GM21390 (cell line): ENCODE results near the gene MAN1A1.

Source experiments
- ATAC-seq: cut with Tn5 transposase; IDR thresholded peaks from one replicate; pipeline ENCODE4 v1.9.1; 2021; ENCODE audit not compliant: unreplicated experiment

Gene MAN1A1

DNA sequence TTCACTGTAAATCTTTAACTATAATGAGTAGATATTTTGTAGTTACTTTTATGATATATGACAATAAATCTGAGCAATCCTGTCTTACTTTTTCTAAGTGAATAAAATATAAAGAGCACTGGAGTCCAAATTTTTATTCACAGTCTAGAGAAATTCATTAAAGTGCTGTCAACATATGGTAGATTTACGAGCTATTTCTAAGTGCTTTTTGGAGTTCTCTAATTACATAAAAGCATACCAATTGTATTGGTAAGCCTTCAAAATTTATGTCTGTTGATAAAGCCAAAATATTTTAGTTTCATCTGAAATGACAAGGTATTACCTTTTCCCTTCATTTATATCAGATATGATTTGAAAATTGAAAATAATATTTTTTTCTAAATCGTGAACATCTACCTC lies 75.4 kb downstream of the MAN1A1 start:
- ATAC-seq: no peak

DNA sequence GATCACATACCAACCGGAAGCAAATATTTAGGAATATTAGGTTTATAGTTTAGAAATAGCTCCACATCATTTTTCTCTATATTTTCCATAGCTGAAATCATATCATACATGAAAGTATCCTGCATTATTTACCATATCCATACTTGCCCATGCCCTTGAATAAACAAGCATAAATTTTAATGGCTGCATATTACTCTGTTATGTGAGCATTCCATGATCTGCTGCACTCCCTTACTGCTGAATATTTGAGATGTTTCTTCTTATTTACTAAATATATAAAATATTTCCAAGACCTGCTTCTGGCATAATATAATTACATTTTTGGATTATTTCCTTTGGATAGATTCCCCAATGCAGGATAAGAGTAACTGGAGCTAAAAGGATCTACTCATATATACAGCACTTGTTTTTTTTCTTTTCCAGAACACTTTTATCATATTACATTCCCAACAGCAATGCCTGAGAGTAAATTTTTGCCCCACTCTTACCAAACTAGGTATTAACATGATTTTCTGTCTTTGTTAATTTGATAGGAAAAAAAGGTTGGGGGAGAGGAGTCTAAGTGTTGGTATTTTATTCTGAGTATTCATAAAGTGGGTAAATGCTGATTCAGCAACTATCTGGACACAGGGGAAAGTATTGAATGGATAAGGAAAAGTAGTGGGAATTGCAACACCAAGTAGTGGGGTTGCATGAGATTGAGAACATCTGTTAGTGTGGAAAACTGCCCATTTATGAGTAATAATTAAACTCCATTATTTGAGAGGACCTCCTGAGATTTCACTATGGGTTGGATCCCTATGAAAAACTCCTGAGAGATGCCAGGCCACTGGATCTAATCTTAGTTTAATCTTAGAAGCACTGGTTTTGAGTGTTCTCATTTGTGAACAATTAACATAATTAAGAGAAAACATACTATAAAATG lies 76.0 kb downstream of the MAN1A1 start:
- ATAC-seq: no peak

DNA sequence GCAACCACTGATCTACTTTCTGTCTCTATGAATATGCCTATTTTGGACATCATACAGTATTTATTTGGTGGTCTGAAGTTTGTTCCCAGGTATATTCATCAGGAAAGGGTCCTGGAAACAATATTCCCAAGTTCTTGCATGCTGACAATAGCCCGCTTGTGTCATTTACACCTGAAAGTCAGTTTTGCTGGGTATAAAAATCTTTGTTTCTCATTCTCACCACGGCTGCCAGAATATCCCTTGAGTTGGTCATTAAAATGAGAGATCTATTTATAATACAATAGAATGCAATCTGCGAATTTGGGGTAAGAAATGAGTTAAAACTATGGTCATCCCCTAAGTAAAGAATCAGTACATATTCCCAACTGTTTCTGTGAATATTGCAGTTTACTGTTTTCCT lies 79.0 kb downstream of the MAN1A1 start:
- ATAC-seq: no peak

DNA sequence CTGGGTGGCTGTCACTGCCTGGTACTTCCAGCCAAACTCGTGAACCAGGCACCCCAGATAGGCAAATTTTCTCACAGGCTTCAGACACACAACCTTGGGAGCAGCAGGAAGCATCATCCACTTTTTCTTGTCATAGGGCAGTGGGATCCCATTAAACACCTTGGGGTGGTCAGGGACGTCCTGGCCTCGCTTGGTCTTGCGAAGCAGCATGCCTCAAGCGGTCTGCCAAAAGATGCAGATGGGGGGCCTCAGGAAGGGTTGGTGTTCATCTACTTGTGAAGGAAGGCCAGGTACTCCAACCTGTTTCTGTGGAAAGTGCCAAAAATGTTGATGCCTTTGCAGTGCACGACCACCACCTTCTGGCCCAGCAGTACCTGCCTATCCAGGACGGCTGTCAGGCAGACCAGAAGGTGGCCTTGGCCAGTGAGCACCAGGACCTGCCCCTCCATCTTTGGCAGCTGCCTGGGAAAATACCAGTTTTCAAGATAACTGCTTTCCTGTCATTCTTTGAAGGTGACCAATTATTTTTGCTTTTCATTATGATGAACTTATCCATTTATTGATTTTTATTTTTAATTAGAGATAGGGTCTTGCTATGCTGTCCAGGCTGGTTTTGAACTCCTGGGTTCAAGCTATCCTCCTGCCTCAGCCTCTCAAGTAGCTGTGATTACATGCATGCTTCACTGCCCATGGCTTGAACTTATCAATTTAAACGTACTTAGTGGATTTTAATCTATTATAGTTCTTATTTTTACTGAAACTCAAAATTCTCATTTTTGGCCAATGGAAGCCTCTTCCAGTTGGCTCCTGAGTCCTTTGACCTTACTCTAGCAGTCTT lies 80.1 kb downstream of the MAN1A1 start:
- ATAC-seq: no peak

DNA sequence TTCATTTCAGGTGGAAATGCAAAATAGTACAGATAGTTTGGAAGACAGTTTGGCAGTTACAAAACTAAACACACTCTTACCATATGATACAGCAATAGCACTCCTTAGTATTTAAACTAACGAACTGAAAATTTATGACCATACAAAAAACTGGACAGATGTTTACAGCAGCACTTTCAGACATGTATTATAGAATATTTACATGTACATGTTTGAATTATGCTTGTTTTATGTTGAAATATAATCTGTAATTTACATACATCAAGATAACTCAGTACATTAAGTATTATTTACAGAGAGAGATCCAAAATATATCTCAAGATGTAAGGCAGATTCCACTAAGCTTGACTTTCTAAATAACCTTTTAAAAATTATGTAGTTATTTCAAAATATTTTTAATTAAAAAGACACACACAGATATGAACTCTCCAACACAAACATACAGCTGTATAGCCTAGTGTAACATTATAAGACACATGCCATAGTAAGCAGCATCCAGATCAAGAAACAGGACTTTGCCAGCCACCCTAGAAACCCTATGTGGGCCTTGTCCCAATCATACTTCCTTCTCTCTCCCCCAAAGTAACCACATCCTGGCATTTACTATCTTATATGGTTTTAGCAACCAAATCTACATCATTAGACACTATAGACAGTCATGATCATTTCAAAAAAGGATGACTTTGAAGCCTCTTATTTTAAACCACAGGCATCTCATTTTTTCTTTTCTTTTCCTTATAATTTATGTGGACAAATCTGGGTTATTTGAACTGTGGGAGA lies 82.2 kb downstream of the MAN1A1 start:
- ATAC-seq: no peak

DNA sequence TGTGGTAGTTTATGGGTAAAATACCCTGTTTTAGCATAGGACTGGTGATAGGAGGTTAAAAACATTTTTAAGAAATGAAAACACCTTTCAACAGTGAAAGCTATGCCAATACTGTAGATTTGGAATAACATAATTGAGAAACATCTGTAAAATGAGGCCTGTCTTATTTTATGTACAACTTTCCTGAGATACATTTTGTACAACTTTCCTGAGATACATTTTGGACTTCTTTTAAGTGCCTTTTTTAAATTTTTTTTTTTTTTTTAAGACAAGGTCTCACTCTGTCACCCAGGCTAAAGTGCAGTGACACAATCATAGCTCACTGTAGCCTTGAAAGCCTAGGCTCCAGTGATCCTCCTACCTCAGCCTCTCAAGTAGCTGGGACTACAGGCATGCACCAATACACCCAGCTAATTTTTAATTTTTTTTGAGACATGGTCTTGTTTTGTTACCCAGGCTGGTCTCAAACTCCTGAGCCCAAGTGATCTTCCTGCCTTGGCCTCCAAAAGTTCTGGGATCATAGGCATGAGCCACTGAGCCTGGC lies 84.6 kb downstream of the MAN1A1 start:
- no peak for ATAC-seq

DNA sequence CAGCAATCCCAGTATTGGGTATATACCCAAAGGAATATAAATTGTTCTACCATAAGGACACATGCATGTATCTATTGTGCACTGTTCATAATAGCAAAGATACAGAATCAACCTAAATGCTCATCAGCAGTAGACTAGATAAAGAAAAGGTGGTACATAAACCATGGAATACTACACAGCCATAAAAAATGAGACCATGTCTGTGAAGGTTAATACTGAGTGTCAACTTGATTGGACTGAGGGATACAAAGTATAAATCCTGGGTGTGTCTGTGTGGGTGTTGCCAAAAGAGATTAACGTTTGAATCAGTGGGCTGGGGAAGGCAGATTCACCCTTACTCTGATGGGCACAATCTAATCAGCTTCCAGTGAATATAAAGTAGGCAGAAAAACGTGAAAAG lies 86.9 kb downstream of the MAN1A1 start:
- no peak for ATAC-seq

DNA sequence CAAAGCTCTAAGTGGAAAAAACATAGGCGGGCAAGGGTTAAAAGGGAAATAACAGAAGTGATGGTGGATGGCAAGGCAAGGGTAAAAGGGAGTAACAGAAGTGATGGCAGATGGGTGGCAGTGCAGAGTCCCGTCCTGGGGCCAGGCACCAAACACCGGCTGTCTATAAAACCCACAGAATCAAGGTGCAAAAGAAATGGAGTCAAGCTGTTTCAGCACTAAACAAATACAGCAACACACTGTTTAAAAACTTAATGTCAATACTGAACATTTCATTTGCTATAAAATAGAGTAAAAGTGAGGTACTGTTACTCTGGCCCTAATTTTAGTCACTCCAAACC lies 87.6 kb downstream of the MAN1A1 start:
- no peak for ATAC-seq

DNA sequence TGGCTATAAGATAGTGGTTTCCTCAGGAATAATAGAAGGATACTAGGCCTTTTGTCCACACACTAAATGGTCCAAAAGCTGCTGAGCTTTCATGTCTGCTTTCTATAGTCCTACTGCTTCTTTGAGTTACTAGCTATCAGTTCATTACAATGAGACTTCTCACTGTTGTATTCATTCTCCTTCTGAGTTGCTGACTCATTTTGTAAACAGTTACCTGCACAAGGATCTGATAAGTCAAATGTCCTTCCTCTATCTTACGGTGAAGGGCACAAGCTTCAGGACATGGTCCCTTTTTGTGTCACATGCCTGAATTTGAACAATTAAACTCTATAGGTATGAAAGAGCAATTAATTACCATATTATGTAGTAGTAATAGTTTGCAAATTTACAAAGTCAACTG lies 90.5 kb downstream of the MAN1A1 start:
- ATAC-seq: peak; percentile 73

DNA sequence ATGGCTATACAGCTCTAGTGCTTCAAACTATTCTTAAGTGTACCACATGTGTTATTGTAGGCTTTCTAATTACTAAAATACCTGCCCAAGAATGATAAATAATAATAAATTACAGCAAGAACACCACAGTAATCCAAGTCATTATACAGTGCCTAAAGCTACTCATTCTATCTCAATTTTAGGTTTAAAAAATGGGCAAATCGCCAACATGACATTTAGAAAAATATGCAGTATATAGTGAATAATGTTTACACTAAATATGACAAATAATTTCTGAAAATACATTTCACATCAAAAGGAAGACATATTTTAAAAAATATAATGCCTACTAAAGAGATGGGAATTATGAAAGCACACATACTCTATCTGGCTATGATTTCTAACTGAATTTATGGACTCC lies 91.8 kb downstream of the MAN1A1 start:
- ATAC-seq: no peak

DNA sequence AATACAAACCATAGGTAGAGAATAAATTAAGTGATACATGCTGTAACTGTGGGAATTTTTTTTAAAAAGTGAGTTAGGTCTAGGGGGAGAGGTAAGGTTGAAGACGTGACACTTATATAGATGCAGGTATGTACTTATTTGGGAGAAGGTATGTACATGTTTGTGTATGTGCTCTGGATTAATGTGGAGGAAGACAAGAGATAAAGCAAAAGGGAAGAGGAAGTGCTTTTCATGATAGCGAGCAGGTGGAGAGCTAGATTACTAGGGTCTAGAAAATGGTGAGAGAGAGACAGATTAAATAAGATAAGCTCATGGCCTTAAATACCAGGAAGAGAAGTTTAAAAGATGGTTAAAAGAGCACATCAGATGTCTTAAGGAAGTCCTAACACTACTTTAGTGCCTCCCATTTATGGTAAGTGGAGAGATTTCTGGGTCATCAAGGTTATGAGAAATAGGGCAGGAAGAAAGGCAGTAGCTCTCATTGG lies 92.5 kb downstream of the MAN1A1 start:
- ATAC-seq: no peak

DNA sequence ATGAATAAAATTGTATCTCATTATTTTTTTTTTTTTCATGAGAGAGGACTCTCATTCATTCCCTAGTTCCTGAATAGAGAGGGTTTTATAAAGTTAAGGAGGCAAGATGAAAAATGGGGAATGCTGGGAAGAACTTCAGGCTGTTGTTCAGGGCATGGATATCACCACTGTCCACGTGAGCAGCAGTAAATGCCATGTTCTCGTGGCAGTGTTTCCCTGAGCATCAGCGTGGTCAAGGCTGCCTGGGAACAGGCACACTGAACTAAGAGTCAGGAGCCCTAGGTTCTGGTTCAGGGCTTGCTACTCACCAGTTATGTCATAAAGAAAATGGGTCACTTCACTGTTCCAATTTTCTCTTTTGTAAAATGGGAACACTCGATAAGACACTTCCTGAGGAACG lies 93.2 kb downstream of the MAN1A1 start:
- ATAC-seq: no peak

DNA sequence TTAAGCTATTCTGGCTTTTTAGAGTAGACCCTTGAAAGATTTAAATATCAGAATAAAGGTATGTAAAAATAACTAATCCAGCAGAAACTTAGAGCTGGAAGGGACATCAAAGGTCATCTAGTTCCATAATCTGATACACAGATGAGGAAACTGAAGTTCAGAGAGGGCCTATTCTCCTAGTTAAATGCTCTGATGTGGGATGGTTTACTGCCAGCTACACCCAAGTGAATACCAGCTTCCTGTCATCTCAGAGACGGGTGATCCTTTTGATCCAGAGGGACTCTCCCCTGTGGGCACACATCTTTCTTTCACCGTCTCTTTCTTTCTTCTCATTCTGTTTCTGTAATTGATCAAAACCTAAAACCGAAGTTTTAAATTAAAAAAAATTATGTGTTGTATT lies 94.1 kb downstream of the MAN1A1 start:
- ATAC-seq: no peak

DNA sequence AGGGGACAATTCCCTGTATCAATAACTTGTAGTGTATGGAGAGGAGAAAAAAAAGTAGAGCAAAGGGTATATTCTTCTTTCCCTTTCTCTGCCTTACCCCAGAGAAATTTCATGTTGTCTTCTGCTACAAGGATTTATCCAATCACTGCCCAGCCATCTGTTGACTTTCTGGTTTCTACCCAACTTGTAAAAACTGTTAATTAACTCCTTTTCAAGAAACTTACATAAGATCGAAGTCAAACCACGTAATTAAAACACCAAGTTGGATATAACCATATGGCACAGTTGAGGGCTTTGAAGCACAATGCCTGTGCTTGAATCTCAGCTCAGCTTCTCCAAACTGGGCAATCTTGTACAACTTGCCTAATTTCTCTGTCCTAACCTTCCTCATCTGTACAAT lies 99.5 kb downstream of the MAN1A1 start:
- ATAC-seq: no peak

DNA sequence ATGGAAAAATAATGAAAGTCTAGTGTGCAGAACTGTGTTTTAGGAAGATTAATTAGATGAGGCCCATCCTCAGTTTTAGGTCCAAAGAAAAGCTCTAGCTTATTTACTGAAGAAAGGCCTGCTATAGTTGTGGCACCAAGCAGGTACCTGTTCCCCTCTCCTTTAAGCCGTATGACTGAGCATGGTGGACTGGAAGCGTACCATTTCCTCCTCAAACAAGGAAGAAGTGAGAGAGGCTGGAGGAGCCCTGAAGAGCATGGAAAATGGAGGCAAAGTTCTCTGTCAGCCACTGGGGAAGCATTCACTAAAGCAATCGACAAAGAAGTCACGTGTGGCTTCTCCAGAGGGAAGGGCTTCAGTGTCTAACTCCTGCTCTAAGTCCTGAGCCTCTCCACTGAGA lies 100.2 kb downstream of the MAN1A1 start:
- ATAC-seq: no peak

DNA sequence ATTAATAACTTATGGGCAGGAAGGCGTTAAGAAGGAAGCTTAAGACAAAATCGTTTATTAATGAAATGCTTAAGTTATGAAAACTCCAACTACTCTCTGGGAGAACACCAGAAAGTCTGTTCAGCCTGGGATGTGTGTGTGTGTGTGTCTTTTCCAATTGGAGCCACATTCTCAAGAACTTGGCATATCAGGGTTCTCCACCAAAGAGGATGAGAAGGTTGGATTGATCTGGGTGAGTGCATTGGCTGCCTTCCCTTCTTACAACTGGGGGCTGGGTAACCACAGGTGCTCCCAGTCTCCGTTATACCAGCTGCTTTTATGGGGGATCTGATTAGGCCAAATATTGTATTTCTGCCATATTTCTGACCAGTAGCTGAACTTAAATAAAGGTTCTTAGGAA lies 102.1 kb downstream of the MAN1A1 start:
- ATAC-seq: no peak

DNA sequence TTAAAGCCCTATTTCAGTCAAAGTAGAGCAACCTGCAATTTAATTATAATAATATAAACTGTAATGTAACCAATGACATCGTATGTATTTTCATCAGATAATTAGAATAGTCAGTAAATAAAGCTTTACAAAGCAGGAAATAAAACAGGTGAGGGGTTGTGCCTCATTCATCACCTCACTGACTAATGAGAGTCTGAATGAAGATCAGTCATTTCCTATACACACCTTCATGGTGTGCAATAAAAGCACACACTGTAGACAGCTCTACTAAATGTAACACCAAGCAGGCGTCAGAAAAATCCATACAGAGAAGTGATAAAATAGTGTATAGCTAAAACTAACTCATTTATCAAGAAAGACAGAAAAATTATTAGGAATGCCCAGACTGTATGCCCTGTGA lies 105.9 kb downstream of the MAN1A1 start:
- no peak for ATAC-seq

DNA sequence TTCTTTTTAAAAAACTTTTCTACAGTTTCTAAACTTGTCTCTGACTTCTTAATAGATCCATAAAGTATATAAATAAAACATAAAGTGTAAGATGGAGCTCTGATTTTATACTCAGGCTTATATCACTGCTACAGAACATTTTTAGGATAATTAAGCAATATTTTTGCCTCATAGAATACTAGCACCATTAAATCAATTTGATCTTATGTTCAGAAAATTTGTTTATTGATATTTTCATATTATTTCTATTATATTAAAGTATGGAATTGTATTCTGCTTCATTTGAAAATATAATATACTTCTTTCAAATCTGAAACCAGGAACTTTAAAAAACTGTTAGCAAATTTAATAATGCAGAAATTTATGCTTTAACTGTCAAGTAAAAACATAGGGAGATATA lies 106.5 kb downstream of the MAN1A1 start:
- ATAC-seq: no peak

DNA sequence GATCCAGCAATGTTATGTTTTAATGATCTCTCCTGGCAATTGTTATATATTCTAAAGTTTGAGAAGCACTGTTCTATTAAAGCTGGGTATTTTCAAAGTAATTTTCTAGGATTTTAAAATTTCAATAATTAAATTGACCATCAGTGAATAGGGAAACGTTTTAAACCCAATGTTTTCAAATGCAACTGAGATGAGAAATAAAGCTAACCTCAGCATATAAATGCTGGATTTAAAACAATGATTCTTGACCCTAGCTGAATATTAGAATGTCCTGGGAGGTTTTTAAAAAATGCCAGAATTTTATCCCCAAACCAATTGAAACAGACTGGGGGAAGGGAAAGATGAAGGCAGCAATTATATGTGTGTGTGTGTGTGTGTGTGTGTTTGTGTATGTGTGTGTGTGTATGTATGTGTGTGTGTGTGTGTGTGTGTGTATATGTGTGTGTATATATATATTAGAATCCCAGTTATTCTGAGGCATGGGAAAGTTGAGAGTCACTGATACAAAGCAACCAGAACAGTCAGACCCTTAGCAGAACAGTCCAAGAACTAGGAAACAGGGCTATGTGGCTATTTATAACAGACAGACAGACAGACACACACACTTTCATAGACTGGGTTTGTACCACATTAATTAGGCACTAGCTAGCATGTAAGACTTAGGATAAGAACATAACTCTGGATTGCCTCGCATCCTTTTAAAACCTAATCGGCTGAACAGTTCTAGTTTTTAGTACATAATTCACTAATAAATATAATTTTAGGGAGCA lies 107.8 kb downstream of the MAN1A1 start:
- ATAC-seq: no peak

DNA sequence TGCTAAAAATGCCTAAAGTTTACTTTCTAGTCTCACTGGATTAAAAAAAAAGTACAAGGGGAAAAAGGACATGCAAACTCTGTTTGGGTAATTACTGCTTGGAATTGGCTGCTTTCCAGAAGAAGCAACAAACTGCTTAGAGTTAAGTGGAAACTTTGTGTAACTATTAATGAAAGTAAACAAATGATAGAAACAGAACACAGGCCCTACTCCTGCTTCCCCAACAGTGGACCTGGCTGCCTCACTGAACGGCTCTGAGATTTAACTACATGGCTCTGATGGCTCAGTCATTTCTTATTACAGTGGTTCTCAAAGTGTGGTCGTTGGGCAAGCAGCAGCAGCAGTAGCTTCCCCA lies 108.5 kb downstream of the MAN1A1 start:
- ATAC-seq: peak; percentile 72
